RPMI8226 (cell line): Measurements from ENCODE around the gene ZNF142.

Experiments used
- DNase-seq: peaks from one replicate; pipeline ENCODE4 v3.0.0-alpha.2; 2015

The ZNF142 gene, protein sequence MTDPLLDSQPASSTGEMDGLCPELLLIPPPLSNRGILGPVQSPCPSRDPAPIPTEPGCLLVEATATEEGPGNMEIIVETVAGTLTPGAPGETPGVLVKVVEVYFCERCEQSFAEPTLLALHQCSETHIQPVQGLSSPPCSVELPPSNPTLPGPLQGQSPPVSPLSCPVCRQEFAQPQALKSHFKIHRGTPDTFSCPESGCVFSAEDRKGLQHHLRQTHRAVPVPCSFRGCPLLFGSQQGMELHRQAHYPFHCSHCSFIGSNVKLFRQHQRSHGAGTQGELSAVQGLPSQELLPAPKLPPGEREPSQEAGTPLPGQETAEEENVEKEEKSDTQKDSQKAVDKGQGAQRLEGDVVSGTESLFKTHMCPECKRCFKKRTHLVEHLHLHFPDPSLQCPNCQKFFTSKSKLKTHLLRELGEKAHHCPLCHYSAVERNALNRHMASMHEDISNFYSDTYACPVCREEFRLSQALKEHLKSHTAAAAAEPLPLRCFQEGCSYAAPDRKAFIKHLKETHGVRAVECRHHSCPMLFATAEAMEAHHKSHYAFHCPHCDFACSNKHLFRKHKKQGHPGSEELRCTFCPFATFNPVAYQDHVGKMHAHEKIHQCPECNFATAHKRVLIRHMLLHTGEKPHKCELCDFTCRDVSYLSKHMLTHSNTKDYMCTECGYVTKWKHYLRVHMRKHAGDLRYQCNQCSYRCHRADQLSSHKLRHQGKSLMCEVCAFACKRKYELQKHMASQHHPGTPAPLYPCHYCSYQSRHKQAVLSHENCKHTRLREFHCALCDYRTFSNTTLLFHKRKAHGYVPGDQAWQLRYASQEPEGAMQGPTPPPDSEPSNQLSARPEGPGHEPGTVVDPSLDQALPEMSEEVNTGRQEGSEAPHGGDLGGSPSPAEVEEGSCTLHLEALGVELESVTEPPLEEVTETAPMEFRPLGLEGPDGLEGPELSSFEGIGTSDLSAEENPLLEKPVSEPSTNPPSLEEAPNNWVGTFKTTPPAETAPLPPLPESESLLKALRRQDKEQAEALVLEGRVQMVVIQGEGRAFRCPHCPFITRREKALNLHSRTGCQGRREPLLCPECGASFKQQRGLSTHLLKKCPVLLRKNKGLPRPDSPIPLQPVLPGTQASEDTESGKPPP (N-terminal part only)

DNA sequence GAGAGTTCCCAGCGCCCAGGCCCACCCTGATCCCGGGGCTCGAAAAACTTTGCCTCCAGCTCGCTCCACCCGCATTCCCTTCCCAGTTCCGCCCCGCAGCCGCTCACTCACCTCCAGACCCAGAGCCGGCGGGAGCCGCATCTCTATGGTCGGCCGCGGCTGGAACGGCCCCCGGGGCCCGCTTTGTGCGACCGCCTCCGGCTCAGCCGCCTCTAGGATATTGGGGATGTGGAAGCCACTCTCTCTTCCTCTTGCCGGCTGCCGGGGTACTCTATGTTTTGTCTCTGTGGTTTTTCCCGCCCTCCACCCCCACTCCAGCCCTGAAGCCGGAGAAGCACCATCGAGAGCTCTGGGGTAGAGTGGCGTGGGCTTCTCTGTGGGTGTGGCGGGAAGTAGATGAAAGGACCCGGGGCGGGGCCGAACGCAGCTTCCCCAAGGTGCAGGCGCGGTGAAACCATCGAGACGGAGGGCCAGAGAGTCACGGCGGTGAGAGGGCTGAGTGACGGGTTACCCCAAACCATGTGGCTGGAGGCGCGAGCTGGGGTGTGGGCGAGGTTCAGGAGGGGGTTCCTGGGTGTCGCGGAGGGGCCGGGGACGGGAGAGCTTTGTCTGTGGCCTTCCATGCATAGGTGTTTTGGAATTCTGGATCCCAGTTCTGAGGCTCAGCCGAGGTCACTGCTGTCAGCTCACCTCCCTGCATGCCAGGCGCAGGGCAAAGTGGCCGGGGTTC, at the start of gene ZNF142, which contains the start of gene BCS1L:
Gene ZNF142, minus strand, starts transcription at position 366 of the 730 bp plus-strand sequence. CDS start 3,194 bp downstream, outside the sequence.
Gene BCS1L, plus strand, starts transcription at position 426 of the 730 bp plus-strand sequence. CDS start 1,305 bp downstream, outside the sequence.
- peak; percentile 91 for DNase-seq

GRCh38 chr2:218708086-218708485, 48.7 kb upstream of the ZNF142 start:
- peak; percentile 84 for DNase-seq

GRCh38 chr2:218703341-218703740, 43.9 kb upstream of the ZNF142 start:
- DNase-seq: no peak

DNA sequence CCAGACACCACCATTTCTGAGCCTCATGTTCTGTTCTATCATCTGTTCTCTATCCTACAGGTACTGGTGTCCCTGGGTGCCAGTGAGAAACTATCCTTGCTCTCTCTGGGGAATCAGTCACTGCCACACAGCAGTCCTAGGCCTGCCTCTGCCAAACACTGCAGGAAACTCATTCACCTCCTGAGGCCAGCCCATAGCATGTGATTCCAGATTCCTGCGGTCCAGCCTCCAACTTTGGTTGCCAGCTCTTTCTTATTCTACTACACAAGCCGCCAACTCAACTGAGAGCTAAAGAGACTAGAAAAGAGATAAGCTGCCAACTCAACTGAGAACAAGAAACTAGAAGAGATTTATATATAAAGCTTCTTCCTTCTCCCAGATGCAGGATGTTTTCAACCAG, 42.4 kb upstream of the ZNF142 start:
- no peak for DNase-seq

- DNase-seq: no peak
Measured at GRCh38 chr2:218698885-218699284, 39.5 kb upstream of the ZNF142 start.

- no peak for DNase-seq
Measured at GRCh38 chr2:218694405-218695145, 35.2 kb upstream of the ZNF142 start.

- DNase-seq: no peak
Measured at GRCh38 chr2:218691234-218691633, 31.8 kb upstream of the ZNF142 start.

GRCh38 chr2:218687400-218688060, 28.1 kb upstream of the ZNF142 start:
- DNase-seq: peak; percentile 75

DNA sequence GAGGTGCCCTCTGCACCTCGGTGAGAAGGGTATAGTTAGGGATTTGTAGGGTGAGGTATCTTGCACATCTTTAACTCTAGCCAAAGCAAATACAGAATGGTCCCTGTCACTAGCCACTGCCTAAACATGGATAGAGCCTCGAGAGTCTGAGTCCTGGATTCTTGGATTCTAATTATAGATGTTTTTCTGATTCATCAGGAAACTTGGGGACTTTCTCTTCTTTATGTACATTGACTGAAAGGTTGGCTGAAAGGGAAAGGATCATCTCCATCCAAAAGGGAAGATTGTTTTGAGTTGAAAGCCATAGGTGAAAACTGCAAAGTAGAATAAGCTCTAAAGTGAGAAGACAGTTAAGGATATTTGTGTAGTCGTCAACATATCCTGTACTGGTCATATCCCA, 20.6 kb upstream of the ZNF142 start:
- DNase-seq: no peak

GRCh38 chr2:218679119-218679518, 19.7 kb upstream of the ZNF142 start:
- DNase-seq: no peak

GRCh38 chr2:218671654-218672566, 12.5 kb upstream of the ZNF142 start, which contains the start of the genes RNF25 and STK36:
Gene RNF25, minus strand, starts transcription at chr2:218672002. Its CDS starts 32 bp downstream, at chr2:218671970.
Gene STK36, plus strand, starts transcription at chr2:218672086. Its CDS starts 744 bp downstream, at chr2:218672830.
- peak; percentile 84 for DNase-seq

- DNase-seq: no peak
Measured at GRCh38 chr2:218671097-218671653, 11.8 kb upstream of the ZNF142 start.

DNA sequence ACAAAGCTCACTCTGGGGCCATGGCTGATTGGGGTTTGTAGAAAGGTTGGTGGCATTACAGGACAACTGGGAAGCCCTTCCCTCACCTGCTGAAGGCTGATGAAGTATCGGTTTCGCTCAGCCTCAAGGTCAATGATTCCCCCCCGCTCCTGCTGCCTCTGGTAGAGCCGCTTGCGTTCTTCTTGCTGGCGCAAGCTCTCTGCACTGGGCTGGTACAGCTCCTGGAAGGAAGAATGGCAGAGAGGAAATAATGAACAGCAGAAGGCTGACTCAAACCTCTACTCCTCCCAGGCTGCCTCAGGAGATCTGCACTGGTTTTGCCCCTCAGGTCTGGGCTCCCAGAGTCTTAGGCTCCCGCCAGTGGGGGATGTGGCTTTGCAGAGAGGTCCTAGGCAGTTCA, 5.2 kb upstream of the ZNF142 start:
- no peak for DNase-seq

GRCh38 chr2:218663901-218664300, 4.5 kb upstream of the ZNF142 start:
- DNase-seq: no peak

- DNase-seq: no peak
Measured at GRCh38 chr2:218662827-218663226, 3.4 kb upstream of the ZNF142 start.

GRCh38 chr2:218662377-218662776, 3.0 kb upstream of the ZNF142 start:
- DNase-seq: no peak

DNA sequence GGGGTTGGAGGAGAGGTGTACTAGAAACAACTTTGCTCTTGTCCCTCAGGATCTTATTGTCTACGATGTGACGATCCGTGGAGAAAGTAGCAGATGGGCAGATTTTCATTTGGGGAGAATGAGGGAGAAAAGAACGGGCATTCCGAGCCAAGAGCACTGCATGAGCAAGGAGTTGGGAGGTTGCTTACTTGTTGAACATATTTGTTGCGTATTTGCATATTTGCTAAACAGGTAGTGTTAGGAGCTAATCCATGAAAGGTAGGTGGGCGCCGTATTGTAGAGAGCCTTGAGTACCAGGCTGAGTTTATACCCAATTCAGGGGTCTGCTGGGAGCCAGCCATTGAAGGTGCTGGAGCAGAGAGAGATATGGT, 550 bp upstream of the ZNF142 start:
- DNase-seq: no peak

- peak; percentile 76 for DNase-seq
Measured at GRCh38 chr2:218658671-218659257, 659 bp downstream of the ZNF142 start.

DNA sequence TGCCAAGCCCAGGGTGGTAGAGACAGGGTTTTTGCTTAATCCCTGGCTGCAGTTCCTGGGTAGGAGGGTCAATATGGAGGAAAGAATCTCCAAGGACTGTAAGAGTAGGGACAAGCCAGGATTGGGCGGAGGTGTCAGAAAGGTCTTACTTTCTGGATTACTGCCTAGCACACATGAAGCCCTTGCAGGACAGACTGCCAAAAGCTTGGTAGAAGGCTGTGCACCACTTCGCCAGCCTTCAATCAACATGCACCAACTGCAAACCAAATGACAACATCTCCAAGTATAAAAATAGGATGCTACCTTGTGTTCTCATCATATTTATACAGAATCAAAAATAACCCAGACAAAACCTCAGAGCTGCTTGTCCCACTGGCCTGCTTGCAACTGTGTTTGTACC, 3.7 kb downstream of the ZNF142 start:
- no peak for DNase-seq
